Measurements from ENCODE around the gene USP44. TPM values are rescaled to one million over a fixed set of nuclear protein-coding genes. Genes with fewer than 3 reads are reported as not detected.
"Not testable (repeated sequence)": the region's sequence is repeated elsewhere in the genome, so short reads cannot be mapped to it uniquely, and the experiment has no call there.

The USP44 gene
- total RNA-seq, 1 donor from 2014 or later: 1.0 TPM

- DNase-seq (no peak), ATAC-seq (no peak)
- intact Hi-C loops (cut with micrococcal nuclease): no loop called here
Observed at GRCh38 chr12:95517246-95517645, 34.0 kb downstream of the USP44 start.

GRCh38 chr12:95516757-95517156 lies 34.5 kb downstream of the USP44 start:
- ATAC-seq (no peak), DNase-seq (no peak)
- intact Hi-C loops (cut with micrococcal nuclease): no loop called here

GRCh38 chr12:95515197-95515596 lies 36.1 kb downstream of the USP44 start:
- intact Hi-C loops (cut with micrococcal nuclease): no loop called here
- no peak for ATAC-seq
- no peak for DNase-seq

- no peak for ATAC-seq
- intact Hi-C loops (cut with micrococcal nuclease): no loop called here
Observed at GRCh38 chr12:95513599-95513998, 37.7 kb downstream of the USP44 start.

GRCh38 chr12:95511977-95512376 lies 39.3 kb downstream of the USP44 start:
- intact Hi-C loops (cut with micrococcal nuclease): no loop called here
- DNase-seq (no peak), ATAC-seq (no peak)

More at GRCh38 chr12:95513599-95513998, 37.7 kb downstream of the USP44 start:
- no peak for DNase-seq

- DNase-seq: no peak
- no peak for ATAC-seq
- intact Hi-C loops (cut with micrococcal nuclease): no loop called here
Observed at GRCh38 chr12:95509300-95509699, 42.0 kb downstream of the USP44 start.

GRCh38 chr12:95506707-95507523 lies 44.4 kb downstream of the USP44 start:
- no peak for ATAC-seq
- intact Hi-C loops (cut with micrococcal nuclease): no loop called here
- no peak for DNase-seq

- intact Hi-C loops (cut with micrococcal nuclease): no loop called here
- DNase-seq (no peak), ATAC-seq (no peak)
Observed at GRCh38 chr12:95505039-95505438, 46.2 kb downstream of the USP44 start.

- intact Hi-C loops (cut with micrococcal nuclease): no loop called here
Observed at GRCh38 chr12:95504140-95504539, 47.1 kb downstream of the USP44 start.

GRCh38 chr12:95499772-95500171 lies 51.5 kb downstream of the USP44 start:
- ATAC-seq (no peak), DNase-seq (no peak)
- intact Hi-C loops (cut with micrococcal nuclease): no loop called here

More at GRCh38 chr12:95504140-95504539, 47.1 kb downstream of the USP44 start:
- ATAC-seq (no peak), DNase-seq (no peak)

GRCh38 chr12:95498968-95499367 lies 52.3 kb downstream of the USP44 start:
- intact Hi-C loops (cut with micrococcal nuclease): no loop called here
- ATAC-seq (no peak), DNase-seq (no peak)

GRCh38 chr12:95497031-95497430 lies 54.2 kb downstream of the USP44 start:
- ATAC-seq (no peak), DNase-seq (no peak)
- intact Hi-C loops (cut with micrococcal nuclease): no loop called here

GRCh38 chr12:95495433-95495832 lies 55.8 kb downstream of the USP44 start:
- DNase-seq (no peak), ATAC-seq (no peak)
- intact Hi-C loops (cut with micrococcal nuclease): no loop called here

- ATAC-seq: no peak
- no peak for DNase-seq
- intact Hi-C loops (cut with micrococcal nuclease): no loop called here
Observed at GRCh38 chr12:95494888-95495287, 56.4 kb downstream of the USP44 start.

GRCh38 chr12:95492462-95492861 lies 58.8 kb downstream of the USP44 start:
- ATAC-seq: no peak
- intact Hi-C loops (cut with micrococcal nuclease): no loop called here

GRCh38 chr12:95487024-95487423 lies 64.3 kb downstream of the USP44 start:
- ATAC-seq (no peak), DNase-seq (no peak)
- intact Hi-C loops (cut with micrococcal nuclease): no loop called here

More at GRCh38 chr12:95492462-95492861, 58.8 kb downstream of the USP44 start:
- no peak for DNase-seq

- intact Hi-C loops (cut with micrococcal nuclease): no loop called here
- no peak for ATAC-seq
- no peak for DNase-seq
Observed at GRCh38 chr12:95484524-95484923, 66.8 kb downstream of the USP44 start.

GRCh38 chr12:95482564-95482963 lies 68.7 kb downstream of the USP44 start:
- DNase-seq; intact Hi-C loops (cut with micrococcal nuclease); ATAC-seq: not testable (repeated sequence)

GRCh38 chr12:95481888-95482287 lies 69.4 kb downstream of the USP44 start:
- DNase-seq: no peak
- intact Hi-C loops (cut with micrococcal nuclease): no loop called here
- no peak for ATAC-seq

GRCh38 chr12:95481072-95481471 lies 70.2 kb downstream of the USP44 start:
- no peak for DNase-seq
- no peak for ATAC-seq
- intact Hi-C loops (cut with micrococcal nuclease): no loop called here

- no peak for ATAC-seq
- intact Hi-C loops (cut with micrococcal nuclease): no loop called here
- no peak for DNase-seq
Observed at GRCh38 chr12:95480230-95480629, 71.0 kb downstream of the USP44 start.
